Measurements from ENCODE around the gene HS6ST2.

DNA sequence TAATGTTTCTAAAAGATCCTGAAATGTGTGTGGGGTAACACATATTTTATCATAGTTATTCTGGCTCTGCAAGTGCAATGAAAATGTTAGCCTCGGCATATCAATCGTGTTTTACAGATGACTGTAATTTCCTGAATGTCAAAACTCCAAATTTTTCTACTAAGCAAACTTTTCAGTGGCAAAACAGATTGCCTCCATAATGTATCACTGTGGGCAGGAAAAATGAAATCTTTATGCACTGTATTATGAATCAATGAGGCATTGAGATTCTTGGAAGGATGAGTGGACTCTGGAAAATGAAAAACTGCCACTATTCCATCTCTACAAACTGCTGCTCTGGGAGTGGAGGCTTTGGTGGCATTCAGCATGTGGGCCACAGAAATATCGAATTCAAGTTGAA, 309.5 kb downstream of the HS6ST2 start:
- TF ChIP-seq, protein P1, sequence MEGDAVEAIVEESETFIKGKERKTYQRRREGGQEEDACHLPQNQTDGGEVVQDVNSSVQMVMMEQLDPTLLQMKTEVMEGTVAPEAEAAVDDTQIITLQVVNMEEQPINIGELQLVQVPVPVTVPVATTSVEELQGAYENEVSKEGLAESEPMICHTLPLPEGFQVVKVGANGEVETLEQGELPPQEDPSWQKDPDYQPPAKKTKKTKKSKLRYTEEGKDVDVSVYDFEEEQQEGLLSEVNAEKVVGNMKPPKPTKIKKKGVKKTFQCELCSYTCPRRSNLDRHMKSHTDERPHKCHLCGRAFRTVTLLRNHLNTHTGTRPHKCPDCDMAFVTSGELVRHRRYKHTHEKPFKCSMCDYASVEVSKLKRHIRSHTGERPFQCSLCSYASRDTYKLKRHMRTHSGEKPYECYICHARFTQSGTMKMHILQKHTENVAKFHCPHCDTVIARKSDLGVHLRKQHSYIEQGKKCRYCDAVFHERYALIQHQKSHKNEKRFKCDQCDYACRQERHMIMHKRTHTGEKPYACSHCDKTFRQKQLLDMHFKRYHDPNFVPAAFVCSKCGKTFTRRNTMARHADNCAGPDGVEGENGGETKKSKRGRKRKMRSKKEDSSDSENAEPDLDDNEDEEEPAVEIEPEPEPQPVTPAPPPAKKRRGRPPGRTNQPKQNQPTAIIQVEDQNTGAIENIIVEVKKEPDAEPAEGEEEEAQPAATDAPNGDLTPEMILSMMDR (IDR thresholded peaks at IDR 0.05), result no peak
- TF ChIP-seq EZH2 (IDR thresholded peaks at IDR 0.05), result no peak

Data from neural progenitor cell (in vitro differentiated cells).